SK-N-MC (cell line): ENCODE results near the gene STX7.

Source experiments
- EZH2 ChIP-seq: fragments of 200-600 bp; sonication (generic); IDR thresholded peaks from one replicate; pipeline ENCODE4 v1.6.1; 2017; ENCODE audit warnings: antibody characterized with exemption
- FOXP2 ChIP-seq: optimal IDR thresholded peaks from 2 replicates; pipeline ENCODE3; 2011; ENCODE audit warnings: mild to moderate bottlenecking, moderate library complexity; ENCODE audit not compliant: insufficient read depth; ENCODE audit errors: extremely low read length, control extremely low read depth
- POLR2AphosphoS5 ChIP-seq: IDR thresholded peaks from 2 replicates; pipeline ENCODE4 v1.6.1; 2012; ENCODE audit warnings: mild to moderate bottlenecking, low read depth, low read length, borderline replicate concordance

DNA sequence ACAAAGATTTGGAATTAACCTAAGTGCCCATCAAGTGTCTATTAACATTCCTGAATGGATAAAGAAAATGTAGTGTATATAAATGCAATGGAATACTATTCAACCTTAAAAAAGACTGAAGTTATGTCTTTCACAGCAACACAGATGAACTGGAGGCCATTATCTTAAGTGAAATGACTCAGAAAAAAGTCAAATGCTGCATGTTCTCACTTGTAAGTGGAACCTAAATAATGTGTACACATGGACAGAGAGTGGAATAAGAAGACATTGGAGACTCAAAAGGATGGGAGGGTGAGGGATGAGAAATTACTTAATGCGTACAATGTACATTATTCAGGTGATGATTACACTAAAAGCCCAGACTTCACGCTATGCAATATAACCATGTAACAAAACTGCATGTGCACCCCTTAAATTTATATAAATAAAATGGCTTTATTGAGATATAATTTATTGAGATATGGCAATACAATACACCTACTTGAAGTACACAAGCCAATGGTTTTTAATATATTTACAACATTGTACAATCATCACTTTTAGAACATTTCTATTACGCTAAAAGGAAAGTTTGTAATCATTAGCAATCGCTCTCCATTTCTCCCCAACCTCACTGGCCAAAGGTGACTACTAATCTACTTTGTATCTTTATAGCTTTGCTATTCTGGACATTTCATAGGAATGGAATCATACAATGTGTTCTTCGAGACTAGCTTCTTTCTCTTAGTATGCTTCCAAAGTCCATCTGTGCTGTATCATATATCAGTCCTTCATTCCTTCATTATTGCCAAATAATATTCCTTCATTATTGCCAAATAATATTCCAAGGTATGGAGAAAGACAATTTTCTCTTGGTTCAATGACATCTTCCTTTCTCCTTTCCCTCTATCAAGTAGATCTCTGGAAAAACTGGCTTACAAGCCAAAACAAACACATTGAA is 5.8 kb downstream of the STX7 start:
- TF ChIP-seq EZH2 (no peak), POLR2AphosphoS5 (no peak), FOXP2 (no peak)
